GM13976 (cell line): Measurements from ENCODE around the gene SUSD6.

Source experiments
- DNase-seq: peaks from one replicate; pipeline ENCODE4 v3.0.0; 2012; ENCODE audit warnings: low spot score
- CTCF ChIP-seq: IDR thresholded peaks from 2 replicates; pipeline ENCODE4 v1.5.1; 2012; ENCODE audit warnings: borderline replicate concordance, mild to moderate bottlenecking; ENCODE audit not compliant: insufficient read depth; ENCODE audit errors: extremely low read depth, missing control alignments, control extremely low read depth
- in situ Hi-C: fragments of 300-500 bp; cut with MboI; formaldehyde crosslinking; loops from one replicate; pipeline ENCODE4 v1.12.0; 2022; ENCODE audit warnings: low sequenced_read_pairs, mixed read lengths, inconsistent platforms; ENCODE audit not compliant: unreplicated experiment

SUSD6 gene

GRCh38 chr14:69708586-69709560, 97.5 kb downstream of the SUSD6 start:
- no peak for DNase-seq
- in situ Hi-C loops = no loop called here

DNA sequence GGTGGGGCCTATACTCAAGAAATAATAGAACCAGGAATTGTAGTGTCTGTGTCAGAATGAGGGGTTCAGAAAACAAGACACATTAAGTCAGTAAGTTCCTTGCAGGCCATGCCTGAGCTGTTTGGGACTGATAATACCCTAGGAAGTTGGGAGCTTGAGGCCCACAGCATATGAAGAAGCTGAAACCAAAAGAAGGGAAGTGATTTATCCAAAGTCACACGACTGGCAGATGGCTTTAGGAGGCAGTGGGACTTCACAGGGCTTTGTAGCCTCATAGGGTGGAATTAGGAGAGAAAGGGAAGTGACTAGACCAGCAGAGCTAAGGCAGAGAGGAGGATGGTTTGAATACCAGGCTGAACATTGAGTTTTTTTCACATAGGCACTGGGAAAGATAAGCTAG, 99.0 kb downstream of the SUSD6 start:
- no peak for DNase-seq
- no peak for TF ChIP-seq CTCF
- in situ Hi-C loops = no loop called here

More at GRCh38 chr14:69708586-69709560, 97.5 kb downstream of the SUSD6 start:
- no peak for TF ChIP-seq CTCF

DNA sequence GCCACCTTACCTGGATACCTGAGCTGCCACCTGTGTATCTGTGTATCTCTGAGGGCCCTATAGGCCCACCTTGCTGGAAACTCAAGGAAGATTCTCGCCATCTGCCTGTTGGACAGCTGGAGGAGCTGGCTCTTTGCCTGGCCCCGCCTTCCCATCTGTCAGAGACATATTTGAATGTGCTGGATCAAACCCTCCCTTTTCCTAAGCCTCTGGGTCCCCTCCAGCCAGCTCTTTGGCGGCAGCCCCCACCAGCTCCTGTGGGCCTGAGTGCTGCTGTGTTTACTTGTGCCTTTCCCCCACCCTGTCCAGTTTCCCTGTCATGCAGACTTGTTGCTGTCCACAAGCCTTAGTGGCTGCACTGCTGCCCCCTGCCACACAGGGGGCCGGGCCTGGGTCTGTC, 99.7 kb downstream of the SUSD6 start:
- TF ChIP-seq CTCF = no peak
- no peak for DNase-seq
- in situ Hi-C loops = no loop called here

- no peak for DNase-seq
- no peak for TF ChIP-seq CTCF
- in situ Hi-C loops = no loop called here
Measured at GRCh38 chr14:69711477-69711876, 100.1 kb downstream of the SUSD6 start.

GRCh38 chr14:69711881-69712560, 100.6 kb downstream of the SUSD6 start:
- in situ Hi-C loops = no loop called here

More at GRCh38 chr14:69711881-69712560, 100.6 kb downstream of the SUSD6 start:
- no peak for DNase-seq
- TF ChIP-seq CTCF = no peak
